PC-3 (cell line): Measurements from ENCODE around the gene KIF13A. TPM values are rescaled to one million over a fixed set of nuclear protein-coding genes. Genes with fewer than 3 reads are reported as not detected.

ENCODE experiments used
- ATAC-seq: fragments of 200-7000 bp; cut with Tn5 transposase; 2 replicates; pipeline ENCODE4 v1.9.1; 2020; ENCODE audit warnings: mild to moderate bottlenecking, moderate library complexity
- BruUV-seq: library from RNA; stranded (reverse); fragments of 400-500 nt; replicated peaks from 2 replicates; lab custom pipeline; 2021; lab: Mats Ljungman, UMichigan
- CTCF ChIA-PET: fragments of 300-600 bp; sonication (Branson Sonifier 250); formaldehyde crosslinking; loops from one replicate; lab custom pipeline; 2022; ENCODE audit warnings: antibody characterized with exemption; lab: Charles Lee
- POLR2A ChIA-PET: fragments of 300-600 bp; sonication (Branson Sonifier 250); formaldehyde crosslinking; loops from one replicate; lab custom pipeline; 2022; ENCODE audit warnings: antibody characterized with exemption; ENCODE audit not compliant: unreplicated experiment; lab: Charles Lee
- DNase-seq: peaks from one replicate; pipeline ENCODE4 v3.0.0-alpha.2; 2015
- H2AFZ ChIP-seq: fragments of 300-600 bp; sonication (generic); 2 replicates; pipeline ENCODE4 v1.6.0; 2016; ENCODE audit warnings: antibody characterized with exemption, low read length
- H3F3A ChIP-seq: fragments of 300-600 bp; sonication (generic); one replicate; pipeline ENCODE4 v1.6.0; 2017; ENCODE audit warnings: antibody characterized with exemption, low read length, control low read depth, mild to moderate bottlenecking; ENCODE audit not compliant: unreplicated experiment
- H3K27ac ChIP-seq: fragments of 300-600 bp; sonication (generic); 2 replicates; pipeline ENCODE4 v1.5.1; 2016; ENCODE audit warnings: mild to moderate bottlenecking, low read length
- H3K27me3 ChIP-seq: fragments of 300-600 bp; sonication (generic); 2 replicates; pipeline ENCODE4 v1.6.1; 2016; ENCODE audit warnings: low read length, mixed read lengths
- H3K36me3 ChIP-seq: fragments of 300-600 bp; sonication (generic); 2 replicates; pipeline ENCODE4 v1.6.1; 2016; ENCODE audit warnings: low read depth, mixed run types, low read length, mixed read lengths
- H3K4me1 ChIP-seq: fragments of 300-600 bp; sonication (generic); 2 replicates; pipeline ENCODE4 v1.5.1; 2016; ENCODE audit warnings: low read length; ENCODE audit not compliant: insufficient read depth
- H3K4me2 ChIP-seq: fragments of 300-600 bp; sonication (generic); 2 replicates; pipeline ENCODE4 v1.6.0; 2016; ENCODE audit warnings: low read length
- H3K4me3 ChIP-seq: fragments of 300-600 bp; sonication (generic); 2 replicates; pipeline ENCODE4 v1.5.1; 2016; ENCODE audit warnings: mild to moderate bottlenecking, low read length, mixed read lengths
- H3K79me2 ChIP-seq: fragments of 300-600 bp; sonication (generic); 2 replicates; pipeline ENCODE4 v1.6.1; 2017; ENCODE audit warnings: low read length, mixed read lengths
- H3K9ac ChIP-seq: fragments of 300-600 bp; sonication (generic); 2 replicates; pipeline ENCODE4 v1.6.0; 2016; ENCODE audit warnings: mild to moderate bottlenecking, low read length
- H3K9me2 ChIP-seq: fragments of 300-600 bp; sonication (generic); replicated peaks from 2 replicates; pipeline ENCODE4 v1.6.1; 2016; ENCODE audit warnings: mixed run types, low read length, mixed read lengths
- H3K9me3 ChIP-seq: fragments of 300-600 bp; sonication (generic); 2 replicates; pipeline ENCODE4 v1.6.1; 2016; ENCODE audit warnings: low read length, mixed read lengths
- H4K20me1 ChIP-seq: fragments of 300-600 bp; sonication (generic); 2 replicates; pipeline ENCODE4 v1.6.1; 2016; ENCODE audit warnings: low read length, mixed read lengths
- EZH2 ChIP-seq: fragments of 300-600 bp; sonication (generic); IDR thresholded peaks from one replicate; pipeline ENCODE4 v1.6.1; 2017; ENCODE audit warnings: antibody characterized with exemption, mild to moderate bottlenecking, low read length; ENCODE audit not compliant: unreplicated experiment
- EZH2phosphoT487 ChIP-seq: fragments of 300-600 bp; sonication (generic); IDR thresholded peaks from 2 replicates; pipeline ENCODE4 v1.6.1; 2018; ENCODE audit warnings: mild to moderate bottlenecking, antibody characterized with exemption, low read length, borderline replicate concordance
- intact Hi-C: fragments of 100-400 bp; cut with micrococcal nuclease; formaldehyde crosslinking; loops from 2 replicates; pipeline ENCODE4 v1.9.0; 2023
- total RNA-seq: library from RNA; depleted of rRNA; stranded (reverse); fragments of >200 nt; gene quantifications from 2 replicates; pipeline ENCODE4 v1.2.3, GENCODE V29; 2014
- TF ChIP-seq, protein P1 (sequence below): fragments of 300-600 bp; sonication (generic); conservative IDR thresholded peaks from 2 replicates; pipeline ENCODE4 v1.5.1; 2017; ENCODE audit warnings: antibody characterized with exemption, low read depth, mild to moderate bottlenecking, low read length

The KIF13A gene
- total RNA-seq, 1 experiment from 2014 or later: 21.3 TPM

DNA sequence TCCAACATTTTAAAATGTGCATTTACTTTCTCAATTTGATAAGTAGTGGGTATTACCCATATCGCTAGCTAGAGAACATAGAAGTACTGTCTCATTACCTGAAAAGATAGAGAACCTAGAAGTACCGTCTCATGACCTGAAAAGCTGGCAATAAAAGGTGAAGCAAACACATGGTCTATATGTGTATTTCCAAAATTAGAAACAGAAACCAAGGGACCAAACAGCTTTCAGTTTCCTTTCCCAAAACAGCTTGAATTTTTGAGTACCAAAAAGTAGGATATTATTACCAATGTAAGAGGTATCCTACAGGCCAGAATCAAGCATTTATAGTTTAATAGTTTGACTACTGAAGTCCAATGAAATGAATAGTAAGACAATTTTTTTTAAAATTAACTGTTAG is 77.2 kb downstream of the KIF13A start:
- intact Hi-C loops: no loop called here

DNA sequence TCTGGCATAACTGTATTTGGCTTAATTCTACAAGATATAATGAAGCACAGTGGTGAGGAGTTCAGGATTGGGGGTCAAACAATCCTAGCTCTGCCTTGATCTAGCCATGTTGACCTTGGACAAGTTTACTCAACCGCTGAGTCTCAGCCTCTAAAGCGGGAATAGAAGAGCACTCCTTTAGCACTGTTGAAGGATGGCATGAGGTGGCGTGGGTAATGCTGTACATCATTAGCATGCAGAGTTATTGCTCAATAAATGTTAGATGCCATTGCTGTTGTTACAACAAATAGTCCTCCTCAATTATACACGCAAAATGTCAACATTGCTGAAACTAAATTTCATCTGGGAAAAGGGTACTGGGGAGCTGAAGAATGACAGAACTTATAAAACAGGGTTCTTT is 78.6 kb downstream of the KIF13A start:
- no peak overlapping the region for H3K4me2 ChIP-seq
- POLR2A ChIA-PET: no interaction called here
- no peaks in the 10 kb centered on the region for H3K9me3 ChIP-seq
- H3K36me3 ChIP-seq: no peaks in the 10 kb centered on the region
- H3F3A ChIP-seq: peaks cover 8% of the 10 kb centered on the region
- H3K4me3 ChIP-seq: no peak overlapping the region
- H4K20me1 ChIP-seq: no peaks in the 10 kb centered on the region
- BruUV-seq: no TSS peak
- peaks cover 43% of the 10 kb centered on the region for H3K4me1 ChIP-seq
- peak overlapping the region; percentile 88; the same call in 1 of the 2 replicates for H3K27ac ChIP-seq
- CTCF ChIA-PET: no interaction called here
- no peak for TF ChIP-seq EZH2phosphoT487
- H3K27me3 ChIP-seq: no peaks in the 10 kb centered on the region
- ATAC-seq: no peak
- no peak overlapping the region for H2AFZ ChIP-seq
- no peak overlapping the region for H3K9ac ChIP-seq
- intact Hi-C loops: loop anchor here (5.0 kb wide), 2 partner anchors 92 to 213 kb away; partner anchors contain the start of gene NHLRC1
- no peak for DNase-seq
- no peaks in the 10 kb centered on the region for H3K9me2 ChIP-seq
- H3K79me2 ChIP-seq: peaks cover 14% of the 10 kb centered on the region

More for the DNA sequence above, 77.2 kb downstream of the KIF13A start:
- DNase-seq: no peak
- no peak for TF ChIP-seq EZH2
- TF ChIP-seq, protein P1, sequence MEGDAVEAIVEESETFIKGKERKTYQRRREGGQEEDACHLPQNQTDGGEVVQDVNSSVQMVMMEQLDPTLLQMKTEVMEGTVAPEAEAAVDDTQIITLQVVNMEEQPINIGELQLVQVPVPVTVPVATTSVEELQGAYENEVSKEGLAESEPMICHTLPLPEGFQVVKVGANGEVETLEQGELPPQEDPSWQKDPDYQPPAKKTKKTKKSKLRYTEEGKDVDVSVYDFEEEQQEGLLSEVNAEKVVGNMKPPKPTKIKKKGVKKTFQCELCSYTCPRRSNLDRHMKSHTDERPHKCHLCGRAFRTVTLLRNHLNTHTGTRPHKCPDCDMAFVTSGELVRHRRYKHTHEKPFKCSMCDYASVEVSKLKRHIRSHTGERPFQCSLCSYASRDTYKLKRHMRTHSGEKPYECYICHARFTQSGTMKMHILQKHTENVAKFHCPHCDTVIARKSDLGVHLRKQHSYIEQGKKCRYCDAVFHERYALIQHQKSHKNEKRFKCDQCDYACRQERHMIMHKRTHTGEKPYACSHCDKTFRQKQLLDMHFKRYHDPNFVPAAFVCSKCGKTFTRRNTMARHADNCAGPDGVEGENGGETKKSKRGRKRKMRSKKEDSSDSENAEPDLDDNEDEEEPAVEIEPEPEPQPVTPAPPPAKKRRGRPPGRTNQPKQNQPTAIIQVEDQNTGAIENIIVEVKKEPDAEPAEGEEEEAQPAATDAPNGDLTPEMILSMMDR: no peak
- TF ChIP-seq EZH2phosphoT487: no peak
- Histone ChIP-seq H3K79me2 (peaks cover 7% of the 10 kb centered on the region; the same call in 1 of the 2 replicates), H3K27ac (no peak overlapping the region), H3K9ac (no peak overlapping the region), H4K20me1 (no peaks in the 10 kb centered on the region), H3K4me3 (no peak overlapping the region), H2AFZ (no peak overlapping the region), H3K4me1 (peaks cover 34% of the 10 kb centered on the region), H3K4me2 (no peak overlapping the region), H3K36me3 (no peaks in the 10 kb centered on the region), H3F3A (peaks cover 8% of the 10 kb centered on the region), H3K9me2 (no peaks in the 10 kb centered on the region), H3K27me3 (no peaks in the 10 kb centered on the region), H3K9me3 (no peaks in the 10 kb centered on the region)
- ATAC-seq: no peak
- ChIA-PET POLR2A (no interaction called here), CTCF (interaction anchor here (0.6 kb wide), 1 partner anchor 208 kb away, joined by 4 read pairs; no protein-coding TSS in a partner anchor)
- BruUV-seq: no TSS peak

DNA sequence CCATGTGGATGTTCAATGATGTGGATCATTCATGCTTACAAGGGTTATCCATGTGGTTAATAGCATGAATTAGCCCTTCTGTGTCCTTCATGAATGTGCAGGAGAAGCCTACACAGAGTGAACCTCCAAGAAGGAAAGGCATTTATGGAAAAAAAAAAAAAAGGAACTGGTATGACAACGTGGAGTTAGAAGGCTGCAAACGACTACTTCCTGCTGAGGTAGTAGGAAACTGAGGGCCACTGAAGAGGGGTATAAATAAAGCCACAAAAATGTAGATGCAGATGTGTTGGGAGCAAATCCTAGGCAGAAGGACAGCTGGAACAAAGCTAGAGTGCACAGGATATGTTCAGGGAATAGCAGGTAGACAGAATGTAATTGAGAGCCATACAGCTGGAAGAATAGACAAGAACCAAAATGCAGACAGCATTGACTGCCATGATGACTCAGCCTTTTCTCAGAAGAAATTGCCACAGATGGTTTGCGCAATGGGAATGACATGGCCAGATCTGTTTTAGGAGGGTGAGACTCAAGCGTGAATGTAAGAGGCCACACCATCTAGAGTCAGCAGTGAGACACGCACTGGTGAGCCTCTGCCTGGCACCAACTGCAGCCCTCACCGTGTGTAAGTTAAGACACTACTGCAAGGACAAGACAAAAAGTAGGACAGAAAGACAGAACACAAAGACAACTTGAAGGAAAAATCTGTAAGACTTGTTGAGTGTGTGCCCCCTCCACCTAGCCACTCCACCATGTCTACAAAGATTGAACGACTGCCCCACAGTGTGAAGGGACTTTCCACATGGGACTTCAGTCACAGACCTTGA is 79.8 kb downstream of the KIF13A start:
- TF ChIP-seq EZH2phosphoT487: no peak
- TF ChIP-seq, protein P1: peak; percentile 56
- H3K4me1 ChIP-seq: peaks cover 43% of the 10 kb centered on the region
- peak; percentile 97 for DNase-seq
- peak overlapping the region; percentile 50 for H3K9ac ChIP-seq
- no peaks in the 10 kb centered on the region for H4K20me1 ChIP-seq
- no peaks in the 10 kb centered on the region for H3K27me3 ChIP-seq
- ChIA-PET POLR2A (no interaction called here), CTCF (no interaction called here)
- H3F3A ChIP-seq: peaks cover 8% of the 10 kb centered on the region
- peak overlapping the region; percentile 88 for H3K27ac ChIP-seq
- no peak overlapping the region for H3K4me3 ChIP-seq
- H3K4me2 ChIP-seq: peak overlapping the region; percentile 34
- no peaks in the 10 kb centered on the region for H3K9me2 ChIP-seq
- no peaks in the 10 kb centered on the region for H3K9me3 ChIP-seq
- BruUV-seq: no TSS peak
- intact Hi-C loops: loop anchor here (5.0 kb wide), 2 partner anchors 90 to 215 kb away; partner anchors contain the start of gene NHLRC1
- no peaks in the 10 kb centered on the region for H3K36me3 ChIP-seq
- H2AFZ ChIP-seq: peak overlapping the region; percentile 62
- H3K79me2 ChIP-seq: peaks cover 23% of the 10 kb centered on the region
- peak; percentile 94 for ATAC-seq
